Esophagus muscularis mucosa (tissue), 4 donors: Measurements from ENCODE around the gene NOX3.

ENCODE experiments used
- EP300 ChIP-seq: sonication (generic); formaldehyde crosslinking; IDR thresholded peaks from one replicate; pipeline ENCODE4 v1.6.1; 2017; ENCODE audit warnings: antibody characterized with exemption
- POLR2A ChIP-seq: fragments of 450-650 bp; IDR thresholded peaks from one replicate; pipeline ENCODE4 v1.6.1; 2017; ENCODE audit warnings: antibody characterized with exemption, moderate library complexity, mild to moderate bottlenecking, low read depth
- POLR2AphosphoS5 ChIP-seq, 2 donors: sonication (generic); formaldehyde crosslinking; IDR thresholded peaks; one replicate each; pipeline ENCODE4 v1.6.1; 2017; ENCODE audit warnings: antibody characterized with exemption in 2 of 2
- TF ChIP-seq, protein P1 (sequence below), 3 experiments: fragments of 200-600 bp in 2 of 3; fragments of 450-650 bp in 1 of 3; sonication (generic) in 2 of 3; IDR thresholded peaks; one replicate each; pipeline ENCODE4 v1.5.1; 2017 to 2019; ENCODE audit warnings: antibody characterized with exemption in 3 of 3, mild to moderate bottlenecking in 2 of 3, moderate library complexity in 1 of 3

DNA sequence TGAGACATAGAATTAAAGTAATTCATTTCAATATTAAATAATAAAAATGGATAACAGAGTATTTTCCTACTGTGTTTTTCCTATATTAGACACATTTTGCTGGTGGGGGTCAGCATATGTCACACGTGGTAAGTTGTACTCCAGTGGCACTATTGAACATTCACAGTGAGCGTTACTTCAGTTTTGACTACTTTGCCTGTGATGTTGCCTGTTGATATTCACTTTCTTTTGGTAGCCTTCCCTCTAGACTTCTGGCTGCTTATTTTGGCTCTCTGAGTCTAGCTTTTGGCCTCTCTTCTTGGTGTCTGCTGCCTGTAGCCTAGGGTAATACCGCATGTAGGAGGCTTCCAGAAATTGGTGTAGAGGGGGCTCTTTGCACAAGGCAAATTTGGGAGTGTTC, 76.9 kb downstream of the NOX3 start:
- TF ChIP-seq, protein P1, sequence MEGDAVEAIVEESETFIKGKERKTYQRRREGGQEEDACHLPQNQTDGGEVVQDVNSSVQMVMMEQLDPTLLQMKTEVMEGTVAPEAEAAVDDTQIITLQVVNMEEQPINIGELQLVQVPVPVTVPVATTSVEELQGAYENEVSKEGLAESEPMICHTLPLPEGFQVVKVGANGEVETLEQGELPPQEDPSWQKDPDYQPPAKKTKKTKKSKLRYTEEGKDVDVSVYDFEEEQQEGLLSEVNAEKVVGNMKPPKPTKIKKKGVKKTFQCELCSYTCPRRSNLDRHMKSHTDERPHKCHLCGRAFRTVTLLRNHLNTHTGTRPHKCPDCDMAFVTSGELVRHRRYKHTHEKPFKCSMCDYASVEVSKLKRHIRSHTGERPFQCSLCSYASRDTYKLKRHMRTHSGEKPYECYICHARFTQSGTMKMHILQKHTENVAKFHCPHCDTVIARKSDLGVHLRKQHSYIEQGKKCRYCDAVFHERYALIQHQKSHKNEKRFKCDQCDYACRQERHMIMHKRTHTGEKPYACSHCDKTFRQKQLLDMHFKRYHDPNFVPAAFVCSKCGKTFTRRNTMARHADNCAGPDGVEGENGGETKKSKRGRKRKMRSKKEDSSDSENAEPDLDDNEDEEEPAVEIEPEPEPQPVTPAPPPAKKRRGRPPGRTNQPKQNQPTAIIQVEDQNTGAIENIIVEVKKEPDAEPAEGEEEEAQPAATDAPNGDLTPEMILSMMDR (IDR thresholded peaks at IDR 0.05) = no peak
- no peak for TF ChIP-seq POLR2A
- TF ChIP-seq POLR2AphosphoS5 (IDR thresholded peaks at IDR 0.05) = no peak
- no peak for TF ChIP-seq EP300
